Measurements from ENCODE around the gene SOCS2.
A peak's percentile ranks its signal among the peaks of the same experiment; 100 is the strongest.

The SOCS2 gene

DNA sequence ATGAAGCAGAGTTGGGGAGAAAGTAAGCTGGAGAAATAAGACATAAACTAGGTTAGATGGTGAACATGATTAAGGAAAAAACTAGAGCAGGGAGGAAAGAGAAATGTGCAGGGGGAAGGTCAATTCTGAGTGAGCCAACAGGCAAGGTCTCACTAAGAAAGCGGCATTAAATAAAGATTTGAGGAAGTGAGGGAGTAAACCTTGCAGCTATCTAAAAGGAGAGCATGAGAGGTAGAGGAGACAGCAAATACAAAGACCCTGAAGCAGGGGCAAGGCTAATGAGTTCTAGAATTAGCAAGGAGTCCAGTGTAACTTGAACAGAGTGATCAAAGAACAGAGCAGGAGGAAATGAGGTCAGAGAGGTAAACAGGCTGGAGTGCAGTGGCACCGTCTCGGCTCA lies 4.4 kb upstream of the SOCS2 start:
- no peak for DNase-seq

- DNase-seq = no peak
Measured at GRCh38 chr12:93569301-93569655, 3.2 kb upstream of the SOCS2 start.

DNA sequence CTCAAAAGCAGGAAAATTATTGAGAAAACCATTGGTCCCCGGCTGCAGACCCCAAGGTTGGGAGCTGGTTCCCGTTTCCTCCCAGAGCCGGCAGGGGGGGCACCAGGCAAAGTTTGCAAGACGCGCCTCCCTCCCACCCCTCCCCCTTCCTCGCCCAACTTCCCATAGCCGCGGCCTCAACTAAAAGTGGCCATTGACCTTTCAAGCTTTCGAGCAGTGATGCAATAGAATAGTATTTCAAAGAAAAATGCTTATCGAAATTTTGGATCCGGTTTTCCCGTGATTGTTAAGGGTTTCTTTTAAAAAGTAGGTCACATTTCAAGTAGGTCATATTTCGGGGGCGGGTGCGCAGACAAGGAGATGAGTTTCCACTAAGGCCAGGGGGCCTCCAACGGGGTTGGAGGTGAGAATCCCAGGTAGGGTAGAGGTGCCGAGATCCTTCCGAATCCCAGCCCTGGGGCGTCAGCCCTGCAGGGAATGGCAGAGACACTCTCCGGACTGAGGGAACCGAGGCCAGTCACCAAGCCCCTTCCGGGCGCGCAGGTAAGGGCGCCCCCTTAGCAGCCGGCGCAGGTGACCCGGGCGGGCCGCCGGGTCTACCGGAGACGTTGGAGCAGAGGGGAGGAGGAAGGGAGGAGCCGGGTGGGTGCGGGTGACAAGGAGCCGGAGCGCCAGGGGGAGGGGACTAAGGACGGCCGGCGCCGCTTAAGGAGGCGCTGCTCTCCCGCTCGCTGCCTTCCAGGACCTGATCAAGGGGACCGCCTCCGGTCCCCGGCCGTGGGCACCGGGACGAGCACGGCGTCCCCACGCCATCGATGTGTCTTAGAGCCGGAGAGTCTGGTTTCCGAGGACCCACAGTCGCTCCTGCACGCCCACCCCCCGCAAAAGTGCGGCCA lies 2.6 kb upstream of the SOCS2 start:
- peak; percentile 53 for DNase-seq

GRCh38 chr12:93570552-93571364 lies 1.7 kb upstream of the SOCS2 start:
- DNase-seq = peak; percentile 80

GRCh38 chr12:93571365-93571924 lies 1.0 kb upstream of the SOCS2 start:
- peak; percentile 43 for DNase-seq

GRCh38 chr12:93572712-93573551 lies 457 bp downstream of the SOCS2 start:
- DNase-seq = no peak

DNA sequence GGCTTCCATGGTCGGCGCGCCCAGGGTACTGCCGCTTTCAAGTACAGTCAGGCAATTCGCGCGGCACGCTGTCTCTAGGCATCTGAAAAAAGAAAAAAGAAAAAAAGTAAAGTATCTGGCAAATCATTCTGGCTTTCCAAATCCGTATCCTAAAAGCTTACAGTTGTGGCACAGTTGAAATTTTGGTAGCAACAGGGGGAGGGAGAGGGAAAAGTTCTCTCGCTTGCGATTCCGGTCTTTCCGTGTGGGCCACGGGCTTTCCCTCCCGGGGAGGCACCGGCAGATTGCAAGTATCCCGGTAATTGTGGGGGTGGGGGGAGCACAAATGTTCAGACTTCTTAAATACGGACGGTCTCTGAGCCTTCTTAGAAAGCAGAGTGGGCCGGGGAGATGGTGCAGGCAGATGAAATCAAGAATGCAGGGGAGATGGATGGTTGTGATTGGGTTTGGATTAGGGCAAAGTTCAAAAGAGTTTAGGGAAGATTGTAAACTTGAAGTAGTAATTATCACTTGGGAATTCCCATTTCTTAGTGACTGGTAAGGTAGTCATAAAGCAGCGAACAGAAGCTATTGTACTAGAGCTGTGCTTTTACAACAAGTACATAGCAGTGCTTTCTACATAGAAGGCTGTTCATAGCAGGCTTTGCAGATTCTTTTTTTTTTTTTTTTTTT lies 1.2 kb downstream of the SOCS2 start:
- no peak for DNase-seq

DNA sequence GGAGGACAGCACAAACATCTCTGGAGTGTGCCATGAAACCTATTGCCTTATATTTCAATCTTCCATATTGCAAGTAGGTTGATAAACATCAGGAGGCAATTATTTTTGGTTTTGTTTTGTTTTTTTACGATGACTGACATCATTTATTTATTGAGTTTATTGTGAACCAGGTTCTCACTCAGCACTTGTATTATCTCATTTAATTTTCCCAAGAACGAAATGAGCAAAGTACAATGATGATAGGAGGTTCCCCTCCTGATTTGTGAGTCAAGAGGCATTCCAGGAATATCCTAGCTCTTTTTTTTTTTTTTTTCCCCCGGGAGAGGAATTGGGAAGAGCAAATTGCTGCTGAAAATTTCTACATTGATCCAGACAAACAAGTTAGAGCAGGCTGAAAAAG lies 4.7 kb downstream of the SOCS2 start:
- no peak for DNase-seq

DNA sequence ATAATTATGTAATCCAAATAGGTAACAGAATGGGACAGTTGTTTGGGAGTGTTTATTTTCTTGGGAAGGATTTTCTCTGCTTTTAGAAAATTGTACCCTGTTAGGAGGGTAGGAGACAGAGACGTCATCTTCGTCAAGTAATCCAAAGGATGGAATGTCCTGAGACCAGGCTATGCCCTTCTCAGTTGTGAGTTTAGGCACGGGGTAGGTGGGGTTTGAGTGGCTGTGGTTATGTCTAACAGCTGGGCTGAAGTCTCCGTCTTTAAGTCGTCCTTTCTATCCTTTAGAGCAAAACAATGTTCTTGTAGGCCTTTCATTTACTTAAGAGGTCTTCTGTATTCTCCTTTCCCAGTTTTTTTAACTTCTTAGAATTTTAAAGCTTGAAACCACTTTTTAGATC lies 5.7 kb downstream of the SOCS2 start:
- no peak for DNase-seq

- no peak for DNase-seq
Measured at GRCh38 chr12:93580682-93581081, 8.2 kb downstream of the SOCS2 start.

- no peak for DNase-seq
Measured at GRCh38 chr12:93581370-93581769, 8.9 kb downstream of the SOCS2 start.

DNA sequence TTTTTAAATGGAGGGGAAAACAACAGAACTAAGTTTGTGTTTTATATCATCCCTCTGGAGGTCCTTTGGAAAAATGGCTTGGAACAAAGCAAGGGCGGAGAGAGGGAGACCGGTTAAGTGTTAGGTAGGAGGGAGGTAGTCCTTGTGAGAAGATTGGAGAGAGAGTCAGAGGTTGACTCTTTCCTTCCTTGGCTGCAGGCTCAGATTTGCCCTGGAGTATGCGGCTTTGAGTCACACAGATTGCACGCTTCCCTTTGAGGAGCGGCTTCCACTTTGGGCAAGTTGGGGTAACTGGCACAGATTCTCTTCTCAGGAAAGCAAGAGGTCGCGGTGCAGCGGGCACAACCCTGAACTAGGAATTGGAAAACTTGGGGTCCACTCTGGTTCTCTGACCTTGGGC lies 9.9 kb downstream of the SOCS2 start:
- DNase-seq = no peak

DNA sequence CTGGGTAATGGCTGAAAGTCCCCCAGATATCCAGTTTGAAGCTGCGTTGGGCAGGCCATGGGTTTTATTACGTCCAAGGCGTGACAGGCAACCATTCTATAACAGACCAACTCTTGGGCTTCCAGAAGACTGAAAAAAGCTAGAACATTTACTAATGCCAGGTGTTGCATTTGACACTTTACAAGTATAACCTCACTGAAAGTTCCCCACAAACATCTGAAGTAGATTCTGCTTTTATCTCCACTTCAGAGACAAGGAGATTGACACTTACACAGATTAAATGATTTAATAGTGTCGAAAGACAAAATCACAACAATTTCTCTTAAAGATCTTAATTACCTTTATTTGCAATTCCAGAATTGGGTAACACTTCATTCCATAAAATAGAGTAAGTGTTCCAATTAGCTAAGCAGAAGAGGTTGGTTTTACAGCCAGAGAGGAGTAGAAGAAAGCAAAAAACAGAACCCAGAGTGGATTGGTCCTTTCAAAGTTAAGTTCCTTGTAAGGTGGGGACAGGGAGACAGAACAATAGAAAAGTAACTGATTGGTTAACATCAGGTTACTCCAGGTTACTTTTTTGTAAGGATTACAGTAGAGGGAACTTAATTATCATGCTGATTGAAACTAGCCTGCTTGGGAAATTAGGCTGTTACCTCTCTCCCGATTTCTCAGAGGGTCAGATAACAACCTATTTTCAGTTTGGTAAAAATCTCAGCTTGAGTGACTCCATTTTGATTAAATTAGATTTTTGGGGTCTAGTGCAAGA lies 11.3 kb downstream of the SOCS2 start:
- no peak for DNase-seq

DNA sequence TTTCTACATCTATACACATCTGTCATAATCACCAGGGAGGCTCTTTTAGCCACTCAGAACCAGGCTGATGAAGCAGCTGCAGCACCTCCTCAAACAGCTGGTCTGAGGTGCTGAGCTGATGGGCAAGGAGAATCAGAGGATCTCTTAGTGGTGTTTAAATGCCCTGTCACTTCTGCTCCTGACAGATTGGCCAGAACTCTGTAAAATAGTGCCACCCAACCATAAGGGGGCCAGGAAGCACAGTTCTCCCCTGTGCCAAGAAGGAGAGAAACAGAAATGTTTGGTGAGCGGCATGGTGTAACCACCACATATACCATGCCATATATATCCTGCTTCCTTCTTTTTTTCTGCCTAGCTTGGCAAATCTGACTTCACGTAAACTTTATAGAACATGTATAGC lies 12.8 kb downstream of the SOCS2 start:
- DNase-seq = no peak

GRCh38 chr12:93587611-93588010 lies 15.1 kb downstream of the SOCS2 start:
- no peak for DNase-seq

DNA sequence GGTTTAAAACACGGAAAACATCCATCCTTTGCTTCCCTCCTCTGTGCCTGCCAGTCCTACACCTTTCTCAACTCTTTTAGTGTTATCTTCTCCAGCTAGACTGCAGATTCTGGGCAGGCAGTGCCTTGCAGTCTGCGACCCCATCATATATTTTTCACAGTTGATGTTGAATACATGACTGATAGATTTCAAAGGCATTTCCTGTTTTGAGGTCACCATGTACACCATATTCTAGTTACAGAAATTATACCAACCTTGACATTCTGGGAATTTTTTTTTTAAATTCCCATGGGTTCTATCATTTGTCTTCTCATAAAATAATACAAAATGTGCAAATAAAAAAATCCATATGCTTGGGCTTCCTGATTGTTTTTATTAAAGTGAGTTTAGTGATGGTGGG lies 16.6 kb downstream of the SOCS2 start:
- no peak for DNase-seq

GRCh38 chr12:93591137-93591868 lies 18.8 kb downstream of the SOCS2 start:
- peak; percentile 10 for DNase-seq

DNA sequence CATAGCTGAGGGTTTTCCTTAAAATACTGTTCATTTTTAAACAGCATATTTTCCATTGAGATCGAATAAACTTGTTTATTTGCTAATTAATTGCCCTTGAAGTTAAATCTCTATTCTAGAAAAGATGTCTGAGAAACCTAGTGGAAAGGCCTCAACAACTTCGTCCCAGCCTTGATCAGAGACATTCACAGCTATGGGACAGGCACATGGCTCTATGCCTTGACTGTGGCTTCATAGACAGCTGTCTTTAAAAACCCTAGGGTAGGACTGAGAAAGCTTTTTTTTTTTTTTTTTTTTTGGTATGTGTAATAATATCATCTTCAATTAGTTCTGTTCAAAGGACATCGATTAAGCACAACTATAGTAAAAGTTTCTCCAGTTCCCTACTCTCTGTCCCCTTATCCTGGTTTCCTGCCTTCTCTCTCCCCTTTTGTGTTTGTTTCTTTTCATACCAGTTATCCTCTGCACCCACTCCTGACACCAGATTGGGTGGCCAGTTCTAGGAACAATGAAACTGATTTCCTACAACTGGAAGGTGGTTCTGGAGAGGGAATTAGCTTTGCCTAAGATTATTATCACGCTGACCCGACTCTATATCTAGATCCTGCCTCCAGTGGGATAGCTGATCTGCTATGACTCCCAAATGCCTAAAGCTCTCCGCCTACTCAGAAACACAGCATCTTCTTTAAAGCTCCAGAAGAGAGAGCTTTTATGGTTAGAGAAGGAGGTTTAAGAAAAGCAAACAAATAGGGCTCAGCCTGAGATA lies 20.3 kb downstream of the SOCS2 start:
- no peak for DNase-seq

- no peak for DNase-seq
Measured at GRCh38 chr12:93593843-93594242, 21.4 kb downstream of the SOCS2 start.

- no peak for DNase-seq
Measured at GRCh38 chr12:93594766-93595311, 22.4 kb downstream of the SOCS2 start.
